NCI-H524 (cell line): ENCODE measurements around the gene SDF4.
"Not testable (repeated sequence)": the region's sequence is repeated elsewhere in the genome, so short reads cannot be mapped to it uniquely, and the experiment has no call there.

ENCODE experiments used
- DNase-seq, 2 experiments: peaks; one replicate each; lab custom pipeline; 2025; lab: John Stamatoyannopoulos, UW

The SDF4 gene

GRCh38 chr1:1199141-1199960 lies 32.5 kb downstream of the SDF4 start:
- DNase-seq: no peak

- no peak for DNase-seq
These were observed 33.2 kb downstream of the SDF4 start for GRCh38 chr1:1198423-1199140.

GRCh38 chr1:1197551-1198422 lies 34.0 kb downstream of the SDF4 start:
- no peak for DNase-seq

- DNase-seq: no peak
These were observed 34.7 kb downstream of the SDF4 start for GRCh38 chr1:1197188-1197500.

GRCh38 chr1:1196431-1197187 lies 35.2 kb downstream of the SDF4 start:
- DNase-seq: peak in 1 of 2 experiments; percentile 34

GRCh38 chr1:1195726-1196125 lies 36.1 kb downstream of the SDF4 start:
- DNase-seq: not testable (repeated sequence)

GRCh38 chr1:1194723-1195122 lies 37.1 kb downstream of the SDF4 start:
- DNase-seq: no peak

- DNase-seq: no peak
These were observed 40.1 kb downstream of the SDF4 start for GRCh38 chr1:1191734-1192133.

GRCh38 chr1:1189111-1189510 lies 42.7 kb downstream of the SDF4 start:
- DNase-seq: no peak

- DNase-seq: no peak
These were observed 43.9 kb downstream of the SDF4 start for GRCh38 chr1:1187938-1188337.

- no peak for DNase-seq
These were observed 46.6 kb downstream of the SDF4 start for GRCh38 chr1:1185101-1185765.

GRCh38 chr1:1183833-1184775 lies 47.7 kb downstream of the SDF4 start:
- DNase-seq: no peak

- no peak for DNase-seq
These were observed 48.5 kb downstream of the SDF4 start for GRCh38 chr1:1183221-1183747.

- no peak for DNase-seq
These were observed 49.1 kb downstream of the SDF4 start for GRCh38 chr1:1182491-1183220.

- DNase-seq: no peak
These were observed 49.8 kb downstream of the SDF4 start for GRCh38 chr1:1181938-1182410.

- no peak for DNase-seq
These were observed 50.5 kb downstream of the SDF4 start for GRCh38 chr1:1181129-1181937.

- DNase-seq: no peak
These were observed 51.6 kb downstream of the SDF4 start for GRCh38 chr1:1179983-1180861.
